ENCODE results near the gene ITGB5.
A peak's percentile ranks its signal among the peaks of the same experiment; 100 is the strongest.

ITGB5 gene, protein sequence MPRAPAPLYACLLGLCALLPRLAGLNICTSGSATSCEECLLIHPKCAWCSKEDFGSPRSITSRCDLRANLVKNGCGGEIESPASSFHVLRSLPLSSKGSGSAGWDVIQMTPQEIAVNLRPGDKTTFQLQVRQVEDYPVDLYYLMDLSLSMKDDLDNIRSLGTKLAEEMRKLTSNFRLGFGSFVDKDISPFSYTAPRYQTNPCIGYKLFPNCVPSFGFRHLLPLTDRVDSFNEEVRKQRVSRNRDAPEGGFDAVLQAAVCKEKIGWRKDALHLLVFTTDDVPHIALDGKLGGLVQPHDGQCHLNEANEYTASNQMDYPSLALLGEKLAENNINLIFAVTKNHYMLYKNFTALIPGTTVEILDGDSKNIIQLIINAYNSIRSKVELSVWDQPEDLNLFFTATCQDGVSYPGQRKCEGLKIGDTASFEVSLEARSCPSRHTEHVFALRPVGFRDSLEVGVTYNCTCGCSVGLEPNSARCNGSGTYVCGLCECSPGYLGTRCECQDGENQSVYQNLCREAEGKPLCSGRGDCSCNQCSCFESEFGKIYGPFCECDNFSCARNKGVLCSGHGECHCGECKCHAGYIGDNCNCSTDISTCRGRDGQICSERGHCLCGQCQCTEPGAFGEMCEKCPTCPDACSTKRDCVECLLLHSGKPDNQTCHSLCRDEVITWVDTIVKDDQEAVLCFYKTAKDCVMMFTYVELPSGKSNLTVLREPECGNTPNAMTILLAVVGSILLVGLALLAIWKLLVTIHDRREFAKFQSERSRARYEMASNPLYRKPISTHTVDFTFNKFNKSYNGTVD

DNA sequence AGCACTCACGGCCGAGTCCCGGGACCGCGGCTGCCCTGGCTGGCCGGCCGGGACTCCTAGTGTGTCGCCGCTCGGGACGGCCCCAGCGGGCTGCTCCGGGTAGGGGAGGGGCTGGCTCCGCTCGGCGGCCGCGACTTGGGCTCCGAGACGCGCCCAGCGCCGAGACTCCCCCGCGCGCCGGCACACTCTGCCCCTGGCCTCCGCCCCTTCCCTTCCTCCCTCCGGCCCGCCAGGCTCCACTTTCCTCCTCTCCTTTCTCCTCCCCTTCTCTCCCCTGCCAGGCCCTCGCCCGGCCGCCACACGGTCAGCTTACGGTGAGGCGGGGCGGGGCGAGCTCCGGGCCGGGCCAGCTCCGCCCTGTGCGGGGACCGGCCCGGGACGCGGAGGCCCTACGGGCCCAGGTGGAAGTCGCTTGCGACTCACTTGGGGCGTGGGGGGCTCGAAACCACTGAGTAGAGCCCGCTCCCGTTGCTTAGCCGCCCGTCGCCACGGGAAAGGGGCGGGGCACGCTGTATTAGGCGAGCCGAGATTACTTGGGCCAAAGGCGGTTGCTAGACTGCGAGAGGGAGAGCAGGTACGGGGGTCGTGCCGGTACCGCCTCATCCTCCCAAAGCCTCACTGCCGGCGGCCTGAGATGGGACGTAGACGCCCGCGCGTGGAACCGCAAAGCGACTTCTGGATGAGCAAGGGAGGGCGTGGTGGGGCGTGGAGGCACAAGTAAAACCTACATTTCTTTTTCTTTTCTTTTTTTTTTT is at the start of gene ITGB5:
Gene ITGB5 (minus strand): TSS at position 189 of the 755 bp plus-strand sequence. CDS start 365 bp downstream, outside the sequence.
- no peak for TF ChIP-seq CTCF (IDR thresholded peaks at IDR 0.05; ENCODE audit: control extremely low read depth, extremely low read depth, low read depth, missing control alignments)
- POLR2A ChIA-PET: no interaction called here
- DNase-seq (ENCODE audit: extremely low spot score): peak; percentile 64
- CTCF ChIA-PET: interaction anchor here (1.0 to 6.5 kb wide), 2 partner anchors 14 to 42 kb away, joined by 3 to 51 read pairs; no protein-coding TSS in a partner anchor

DNA sequence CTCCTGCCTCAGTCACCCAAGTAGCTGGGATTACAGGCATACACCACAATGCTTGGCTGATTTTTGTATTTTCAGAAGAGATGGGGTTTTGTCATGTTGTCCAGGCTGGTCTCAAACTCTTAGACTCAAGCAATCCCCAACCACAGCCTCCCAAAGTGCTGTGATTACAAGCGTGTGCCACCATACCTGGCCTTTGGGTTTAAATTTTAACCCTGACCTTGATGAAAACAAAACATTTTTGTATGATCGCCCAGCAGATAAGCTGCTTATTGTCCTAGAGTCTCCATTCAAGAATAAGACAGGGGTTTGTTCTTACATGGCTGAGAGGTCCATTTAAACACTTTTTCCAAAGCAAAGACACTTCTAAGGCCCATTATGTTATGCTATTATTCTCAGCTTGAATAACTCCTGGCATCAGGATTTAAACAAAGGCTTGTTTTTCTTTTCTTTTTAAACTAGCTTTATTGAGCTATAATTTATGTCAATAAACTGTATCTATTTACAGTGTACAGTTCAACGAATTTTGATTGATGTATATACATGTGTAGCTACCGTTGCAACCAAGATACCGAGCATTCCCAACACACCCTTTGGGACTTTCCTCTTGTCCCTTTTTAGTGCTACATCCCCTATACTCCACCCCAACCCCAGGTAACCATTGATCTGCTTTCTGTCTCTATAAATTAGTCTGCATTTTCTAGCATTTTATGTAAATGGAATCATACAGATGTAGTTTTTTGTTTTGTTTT is 48.8 kb upstream of the ITGB5 start:
- ChIA-PET CTCF (interaction anchor here (0.6 to 2.2 kb wide), 8 partner anchors 8 to 650 kb away, joined by 3 to 10 read pairs (median 3); no protein-coding TSS in a partner anchor), POLR2A (no interaction called here)
- no peak for DNase-seq (ENCODE audit: extremely low spot score)
- no peak for TF ChIP-seq CTCF (IDR thresholded peaks at IDR 0.05; ENCODE audit: control extremely low read depth, extremely low read depth, low read depth, missing control alignments)

GRCh38 chr3:124935264-124935663 is 48.1 kb upstream of the ITGB5 start:
- ChIA-PET POLR2A (no interaction called here), CTCF (interaction anchor here (0.8 to 2.2 kb wide), 9 partner anchors 8 to 651 kb away, joined by 3 to 10 read pairs (median 3); no protein-coding TSS in a partner anchor)
- no peak for TF ChIP-seq CTCF (IDR thresholded peaks at IDR 0.05; ENCODE audit: control extremely low read depth, extremely low read depth, low read depth, missing control alignments)
- DNase-seq (ENCODE audit: extremely low spot score): peak; percentile 47

- ChIA-PET POLR2A (no interaction called here), CTCF (interaction anchor here (1.2 to 2.2 kb wide), 5 partner anchors 9 to 650 kb away, joined by 3 to 8 read pairs (median 4); no protein-coding TSS in a partner anchor)
- TF ChIP-seq CTCF (IDR thresholded peaks at IDR 0.05; ENCODE audit: control extremely low read depth, extremely low read depth, low read depth, missing control alignments): no peak
- no peak for DNase-seq (ENCODE audit: extremely low spot score)
Measured at GRCh38 chr3:124934577-124934976, 47.4 kb upstream of the ITGB5 start, which contains the start of gene MUC13. MUC13 (minus strand) TSS chr3:124934751; CDS start chr3:124934712, 39 bp downstream.

- peak; percentile 42 for DNase-seq (ENCODE audit: extremely low spot score)
- peak; percentile 66 for TF ChIP-seq CTCF (IDR thresholded peaks at IDR 0.05; ENCODE audit: control extremely low read depth, extremely low read depth, low read depth, missing control alignments)
- POLR2A ChIA-PET: no interaction called here
- CTCF ChIA-PET: interaction anchor here (0.6 to 3.8 kb wide), 23 partner anchors 7 to 658 kb away, joined by 3 to 22 read pairs (median 5); no protein-coding TSS in a partner anchor
Measured at GRCh38 chr3:124928333-124929202, 41.4 kb upstream of the ITGB5 start.

Data from GM10248 (cell line).